Urinary bladder (tissue), 4 donors: ENCODE results near the gene MYL5. TPM values are rescaled to one million over a fixed set of nuclear protein-coding genes. Genes with fewer than 3 reads are reported as not detected.
"Not testable (repeated sequence)": the region's sequence is repeated elsewhere in the genome, so short reads cannot be mapped to it uniquely, and the experiment has no call there.

Experiments used
- DNase-seq: peaks from one replicate; pipeline ENCODE4 v3.0.0-alpha.2; 2015; ENCODE audit errors: extremely low spot score
- H3K27ac ChIP-seq: one replicate; pipeline ENCODE4 v1.5.1; 2013; ENCODE audit warnings: low read depth, mild to moderate bottlenecking, moderate library complexity
- H3K36me3 ChIP-seq: one replicate; pipeline ENCODE4 v1.6.1; 2013; ENCODE audit warnings: mild to moderate bottlenecking, moderate library complexity; ENCODE audit not compliant: insufficient read depth
- H3K4me1 ChIP-seq: one replicate; pipeline ENCODE4 v1.6.1; 2013; ENCODE audit warnings: mild to moderate bottlenecking, moderate library complexity; ENCODE audit not compliant: insufficient read depth
- H3K4me3 ChIP-seq: one replicate; pipeline ENCODE4 v1.5.1; 2013; ENCODE audit warnings: low read depth, low read length
- WGBS: extraction: QIAGEN DNeasy Blood & Tissue Kit; methylation state at CpG from one replicate; pipeline ENCODE4 v1.1.7; 2013; 5-methylcytosine and 5-hydroxymethylcytosine counted together
- polyA plus RNA-seq: library from polyadenylated mRNA; stranded (reverse); fragments of 200-250 nt; gene quantifications from one replicate; pipeline ENCODE4 v1.2.3, GENCODE V29; 2013
- total RNA-seq: library from RNA; depleted of rRNA; stranded (reverse); fragments of >200 nt; gene quantifications from one replicate; pipeline ENCODE4 v1.2.3, GENCODE V29; 2014
- donor health status: healthy with polysubstance abuse.
- donor health status: healthy.

MYL5 gene
- total and polyA plus RNA-seq, 2 donors, result 7.1 to 11.8 TPM

DNA sequence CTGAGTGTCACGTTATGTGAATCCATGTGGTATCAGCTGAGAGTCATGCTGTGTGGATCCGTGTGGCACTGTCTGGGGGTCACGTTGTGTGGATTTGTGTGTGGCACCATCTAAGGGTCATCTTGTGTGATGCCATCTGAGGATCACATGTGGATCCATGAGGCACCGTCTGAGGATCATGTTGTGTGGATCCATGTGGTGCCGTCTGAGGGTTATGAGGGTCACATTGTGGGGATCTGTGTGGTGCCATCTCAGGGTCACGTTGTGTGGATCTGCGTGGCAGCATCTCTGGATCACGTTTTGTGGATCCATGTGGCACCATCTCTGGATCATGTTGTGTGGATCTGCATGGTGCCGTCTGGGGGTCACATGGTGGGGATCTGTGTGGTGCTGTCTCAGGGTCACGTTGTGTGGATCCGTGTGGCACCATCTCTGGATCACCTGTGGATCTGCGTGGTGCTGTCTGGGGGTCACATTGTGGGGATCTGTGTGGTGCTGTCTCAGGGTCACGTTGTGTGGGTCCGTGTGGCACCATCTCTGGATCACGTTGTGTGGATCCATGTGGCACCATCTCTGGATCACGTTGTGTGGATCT, 42.0 kb upstream of the MYL5 start:
- Histone ChIP-seq H3K4me3 (no peak overlapping the region), H3K27ac (no peak overlapping the region), H3K36me3 (no peaks in the 10 kb centered on the region), H3K4me1 (no peaks in the 10 kb centered on the region)
- WGBS, result 91% methylated on average over 16 of the region's 16 CpGs
- DNase-seq, result no peak

DNA sequence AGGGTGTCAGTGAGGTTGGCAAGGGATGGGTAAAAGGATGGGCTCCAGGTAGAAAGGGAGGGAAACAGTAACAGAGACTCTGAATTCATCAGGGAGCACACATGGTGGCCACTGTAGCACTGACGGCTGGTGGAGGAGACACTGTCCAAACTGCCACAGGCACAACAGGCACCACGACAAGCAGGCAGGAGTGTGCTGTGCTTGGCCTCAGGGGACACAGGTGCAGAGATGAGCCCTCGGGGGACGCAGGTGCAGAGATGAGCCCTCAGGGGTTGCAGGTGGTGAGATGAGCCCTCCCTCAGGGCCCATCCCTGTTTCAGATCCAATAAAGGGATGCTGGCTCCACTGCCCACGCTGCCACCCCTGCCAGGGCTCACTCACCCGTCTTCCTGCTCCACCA, 41.4 kb upstream of the MYL5 start:
- H3K27ac ChIP-seq, result no peak overlapping the region
- H3K4me1 ChIP-seq, result no peaks in the 10 kb centered on the region
- no peak for DNase-seq
- WGBS, result 88% methylated on average over 6 of the region's 6 CpGs
- no peaks in the 10 kb centered on the region for H3K36me3 ChIP-seq
- H3K4me3 ChIP-seq, result no peak overlapping the region

DNA sequence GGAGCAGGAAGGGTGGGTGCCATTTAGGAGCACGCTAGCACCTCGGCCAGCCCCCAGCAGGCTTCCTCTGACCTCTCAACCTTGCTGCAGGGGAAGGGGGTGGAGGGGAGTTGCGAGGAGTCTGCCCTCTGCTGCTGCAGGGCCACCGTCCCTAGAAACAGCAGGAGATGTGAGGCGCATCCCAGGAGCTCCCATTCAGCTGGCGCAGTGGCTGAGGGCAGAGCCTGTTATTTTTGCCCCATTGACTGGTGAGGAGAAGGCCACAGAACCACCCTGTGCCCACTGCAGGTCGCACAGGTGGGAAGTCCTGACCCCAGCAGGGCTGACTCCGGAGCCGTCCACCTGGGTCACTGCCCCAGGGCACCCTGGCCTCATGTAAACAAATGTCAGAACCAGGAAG, 40.9 kb upstream of the MYL5 start:
- no peak for DNase-seq

DNA sequence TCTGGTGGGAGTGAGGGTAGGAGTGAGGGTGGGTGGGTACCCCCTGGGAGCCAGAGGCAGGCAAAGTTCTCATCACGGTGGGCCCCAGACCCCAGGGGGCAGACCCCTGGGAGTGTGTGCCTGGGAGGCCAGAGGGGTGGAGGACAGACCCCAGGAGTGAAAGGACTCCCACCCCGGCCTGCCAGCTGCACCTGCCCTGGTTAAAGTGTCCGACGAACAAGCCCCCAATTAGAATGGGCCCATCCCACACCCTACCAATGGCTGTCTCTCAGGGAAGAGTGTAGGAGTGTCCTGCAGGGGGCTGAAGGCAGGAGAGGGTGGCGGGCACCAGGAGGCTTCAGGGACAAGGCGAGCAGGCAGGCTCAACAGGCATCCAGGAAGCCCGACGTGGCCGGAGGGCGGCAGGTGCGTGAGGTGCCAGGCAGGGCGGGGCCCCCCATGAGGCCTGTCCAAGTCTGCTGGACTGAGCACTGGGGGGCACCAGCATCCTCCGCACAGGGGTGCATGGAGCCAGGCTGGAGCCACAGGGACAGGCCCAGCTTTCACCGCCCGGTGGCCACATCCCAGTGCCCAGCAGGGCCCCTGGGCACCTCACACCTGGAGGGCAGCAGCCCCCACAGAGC, 40.3 kb upstream of the MYL5 start:
- no peak overlapping the region for H3K27ac ChIP-seq
- no peak overlapping the region for H3K4me3 ChIP-seq
- H3K4me1 ChIP-seq, result no peaks in the 10 kb centered on the region
- WGBS, result 74% methylated on average over 15 of the region's 15 CpGs
- no peaks in the 10 kb centered on the region for H3K36me3 ChIP-seq
- no peak for DNase-seq

More for the DNA sequence above, 40.9 kb upstream of the MYL5 start:
- Histone ChIP-seq H3K4me1 (no peaks in the 10 kb centered on the region), H3K27ac (no peak overlapping the region), H3K4me3 (no peak overlapping the region), H3K36me3 (no peaks in the 10 kb centered on the region)
- 56% methylated on average over 9 of the region's 9 CpGs for WGBS

DNA sequence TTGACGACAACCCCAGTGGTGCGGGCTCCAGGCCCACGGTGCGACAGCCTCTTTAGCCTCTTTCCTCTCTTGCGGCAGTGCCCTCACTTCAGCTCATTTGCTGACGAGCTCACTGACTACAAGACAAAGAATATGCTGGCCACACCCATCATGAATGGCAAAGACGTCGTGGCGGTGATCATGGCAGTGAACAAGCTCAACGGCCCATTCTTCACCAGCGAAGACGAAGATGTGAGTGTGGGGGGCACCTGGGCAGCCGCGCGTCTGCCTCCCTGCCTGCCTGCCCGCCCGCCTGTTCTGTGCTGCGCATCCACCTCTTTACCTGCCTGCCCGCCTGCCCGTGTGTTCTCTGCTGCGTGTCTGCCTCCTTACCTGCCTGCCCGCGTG, 39.8 kb upstream of the MYL5 start:
- WGBS, result 79% methylated on average over 23 of the region's 23 CpGs
- H3K4me1 ChIP-seq, result no peaks in the 10 kb centered on the region
- no peaks in the 10 kb centered on the region for H3K36me3 ChIP-seq
- DNase-seq, result no peak
- no peak overlapping the region for H3K4me3 ChIP-seq
- H3K27ac ChIP-seq, result no peak overlapping the region

DNA sequence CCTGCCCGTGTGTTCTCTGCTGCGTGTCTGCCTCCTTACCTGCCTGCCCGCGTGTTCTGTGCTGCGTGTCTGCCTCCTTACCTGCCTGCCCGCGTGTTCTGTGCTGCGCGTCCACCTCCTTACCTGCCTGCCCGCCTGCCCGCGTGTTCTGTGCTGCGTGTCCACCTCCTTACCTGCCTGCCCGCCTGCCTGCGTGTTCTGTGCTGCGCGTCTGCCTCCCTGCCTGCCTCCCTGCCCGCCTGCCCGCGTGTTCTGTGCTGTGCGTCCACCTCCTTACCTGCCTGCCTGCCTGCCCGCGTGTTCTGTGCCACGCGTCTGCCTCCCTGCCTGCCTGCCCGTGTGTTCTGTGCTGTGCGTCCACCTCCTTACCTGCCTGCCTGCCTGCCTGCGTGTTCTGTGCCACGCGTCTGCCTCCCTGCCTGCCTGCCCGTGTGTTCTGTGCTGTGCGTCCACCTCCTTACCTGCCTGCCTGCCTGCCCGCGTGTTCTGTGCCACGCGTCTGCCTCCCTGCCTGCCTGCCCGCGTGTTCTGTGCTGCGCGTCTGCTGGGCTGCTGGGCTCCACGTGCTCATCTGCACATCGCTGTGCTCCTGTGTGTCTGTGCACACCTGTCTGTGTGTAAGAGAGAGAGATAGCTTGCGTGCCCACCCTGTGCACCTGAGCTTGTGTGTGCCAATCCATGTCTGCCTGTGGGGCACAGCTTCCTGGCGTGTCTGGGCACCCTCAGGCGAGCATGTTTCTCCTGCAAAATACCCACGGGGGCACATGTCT, 39.1 kb upstream of the MYL5 start:
- not testable (repeated sequence) for H3K36me3 ChIP-seq, H3K27ac ChIP-seq, H3K4me1 ChIP-seq, H3K4me3 ChIP-seq, DNase-seq
- 92% methylated on average over 46 of the region's 46 CpGs for WGBS

DNA sequence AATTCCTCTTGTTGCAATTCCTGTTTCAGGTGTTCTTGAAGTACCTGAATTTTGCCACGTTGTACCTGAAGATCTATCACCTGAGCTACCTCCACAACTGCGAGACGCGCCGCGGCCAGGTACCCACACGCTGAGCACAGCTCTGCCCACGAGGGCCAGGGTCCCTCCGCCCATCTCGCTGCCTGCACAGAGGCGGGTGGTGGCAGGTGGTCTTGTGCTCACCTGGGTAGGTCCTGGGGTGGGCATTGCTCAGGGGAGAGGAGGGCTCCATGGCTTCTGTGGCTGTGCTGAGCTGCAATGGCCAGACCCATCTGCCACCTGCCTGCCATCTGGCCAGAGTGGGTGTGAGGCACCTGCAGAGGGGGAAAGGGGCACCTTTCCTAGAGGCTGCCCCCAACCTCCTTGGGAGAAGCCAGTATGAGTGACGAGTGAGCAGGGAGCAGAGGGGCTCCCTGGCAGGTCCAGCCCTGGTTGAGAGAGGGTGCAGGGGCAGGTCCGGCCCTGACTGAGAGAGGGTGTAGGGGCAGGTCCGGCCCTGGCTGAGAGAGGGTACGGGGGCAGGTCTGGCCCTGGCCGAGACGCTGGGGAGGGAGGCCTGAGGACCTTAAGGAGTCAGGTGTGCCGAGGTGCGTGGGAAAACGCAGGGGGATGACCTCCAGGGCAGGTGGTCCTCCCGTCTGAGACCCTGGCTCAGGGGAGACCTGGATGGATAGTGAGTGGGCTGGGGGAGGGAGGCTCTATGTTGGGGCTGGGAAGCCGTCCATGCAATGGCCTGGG, 38.3 kb upstream of the MYL5 start:
- no peaks in the 10 kb centered on the region for H3K36me3 ChIP-seq
- no peak overlapping the region for H3K27ac ChIP-seq
- no peak overlapping the region for H3K4me3 ChIP-seq
- no peak for DNase-seq
- H3K4me1 ChIP-seq, result no peaks in the 10 kb centered on the region
- 88% methylated on average over 22 of the region's 22 CpGs for WGBS

DNA sequence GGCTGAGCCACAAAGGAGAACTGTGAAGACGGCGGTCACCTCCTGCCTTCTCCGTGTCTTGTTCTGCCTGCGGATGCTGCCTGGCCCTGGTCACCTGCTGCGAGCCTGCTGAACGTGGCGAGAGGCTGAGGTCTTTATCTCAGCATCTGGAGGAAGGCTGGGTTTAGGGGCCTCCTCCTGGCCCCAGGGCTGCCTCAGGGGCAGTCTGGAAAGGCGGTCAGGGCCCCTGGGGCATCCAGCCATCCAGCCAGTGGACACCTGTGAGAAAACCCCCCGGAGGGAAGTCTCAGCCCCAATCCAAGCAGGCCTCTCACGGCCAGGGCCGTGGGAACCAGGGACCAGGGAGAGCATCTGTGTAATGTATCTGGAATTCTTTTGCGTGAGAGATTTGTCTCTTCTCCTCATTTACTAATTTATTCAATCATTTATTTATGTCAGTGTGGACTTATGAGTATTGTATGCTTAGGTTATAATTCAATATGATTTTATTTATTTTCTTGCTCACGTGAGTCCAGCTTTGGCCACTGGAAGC, 37.6 kb upstream of the MYL5 start:
- Histone ChIP-seq H3K36me3 (no peaks in the 10 kb centered on the region), H3K4me1 (no peaks in the 10 kb centered on the region), H3K27ac (no peak overlapping the region), H3K4me3 (no peak overlapping the region)
- no peak for DNase-seq
- 61% methylated on average over 13 of the region's 13 CpGs for WGBS

DNA sequence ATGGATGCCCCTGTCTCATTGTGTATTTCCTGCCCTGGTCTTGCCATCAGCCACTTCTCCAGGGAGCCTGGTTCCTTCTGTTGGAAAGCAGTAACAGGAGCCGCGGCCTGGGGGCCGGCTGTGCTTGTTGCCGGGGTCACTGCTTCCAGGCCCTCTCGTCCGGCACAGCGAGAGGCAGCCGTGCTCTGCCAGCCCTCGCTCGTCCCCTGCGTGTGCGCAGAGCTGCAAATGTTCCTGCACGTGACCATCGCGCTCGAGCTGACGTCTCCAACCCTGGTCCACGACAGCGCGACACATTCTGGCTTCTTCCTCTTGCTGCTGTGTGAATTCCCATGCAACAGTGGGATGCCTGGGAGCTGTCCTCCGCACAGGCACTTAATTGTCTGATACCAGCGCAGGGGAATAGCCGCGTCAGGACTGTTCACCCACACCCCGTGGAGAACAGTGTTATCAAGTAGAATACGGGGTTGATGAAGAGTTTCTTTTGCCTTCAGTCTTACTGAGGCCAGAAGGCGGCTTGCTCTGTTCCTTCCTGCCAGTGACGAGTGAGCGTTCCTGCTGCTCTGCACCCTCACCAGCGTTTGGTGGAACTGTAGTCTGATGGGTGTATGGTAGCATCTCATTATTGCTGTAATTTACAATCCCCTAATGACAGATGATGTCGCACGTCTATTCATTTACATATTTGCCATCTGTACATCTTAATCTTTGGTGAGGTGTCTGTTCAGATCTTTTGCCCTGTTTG, 36.6 kb upstream of the MYL5 start:
- DNase-seq, result no peak
- 65% methylated on average over 32 of the region's 32 CpGs for WGBS

DNA sequence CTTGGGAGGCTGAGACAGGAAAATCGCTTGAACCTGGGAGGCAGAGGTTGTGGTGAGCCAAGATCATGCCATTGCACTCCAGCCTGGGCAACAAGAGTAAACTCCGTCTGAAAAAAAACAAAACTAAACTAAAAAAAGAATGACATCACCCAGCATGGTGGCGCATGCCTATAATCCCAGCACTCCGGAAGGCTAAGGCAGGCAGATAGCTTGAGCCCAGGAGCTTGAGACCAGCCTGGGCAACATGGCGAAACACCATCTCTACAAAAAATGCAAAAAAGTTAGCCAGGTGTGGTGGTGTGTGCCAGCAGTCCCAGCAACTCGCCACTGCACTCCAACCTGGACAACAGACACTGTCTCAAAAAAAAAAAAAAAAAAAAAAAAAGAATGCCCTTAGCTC, 32.0 kb upstream of the MYL5 start:
- H3K4me3 ChIP-seq, H3K36me3 ChIP-seq, DNase-seq, H3K27ac ChIP-seq, H3K4me1 ChIP-seq: not testable (repeated sequence)
- WGBS, result 82% methylated on average over 6 of the region's 6 CpGs

More for the DNA sequence above, 36.6 kb upstream of the MYL5 start:
- Histone ChIP-seq H3K4me1 (no peaks in the 10 kb centered on the region), H3K4me3 (no peak overlapping the region), H3K27ac (no peak overlapping the region), H3K36me3 (no peaks in the 10 kb centered on the region)

DNA sequence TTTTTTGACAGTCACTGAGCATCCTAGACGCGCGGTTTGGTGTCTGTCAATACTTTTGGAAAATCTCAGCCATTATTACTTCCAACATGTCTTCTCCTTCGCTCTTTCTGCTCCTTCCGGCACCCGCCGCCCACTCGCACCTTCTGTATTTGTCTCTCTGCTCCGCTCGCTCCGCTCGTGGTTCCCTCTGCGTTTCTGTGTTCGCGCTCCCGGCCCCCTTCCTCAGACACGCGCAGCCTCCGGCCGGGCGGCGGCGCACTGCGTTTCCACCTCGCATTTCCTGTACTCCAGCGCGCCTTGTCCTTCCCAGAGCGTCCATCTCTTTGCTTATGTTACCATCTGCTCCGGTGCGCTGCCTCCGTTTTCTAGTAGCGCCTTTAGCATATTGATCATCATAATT, 27.9 kb upstream of the MYL5 start:
- DNase-seq, result no peak
- 79% methylated on average over 32 of the region's 32 CpGs for WGBS
- Histone ChIP-seq H3K4me1 (no peaks in the 10 kb centered on the region), H3K36me3 (no peaks in the 10 kb centered on the region), H3K4me3 (no peak overlapping the region), H3K27ac (no peak overlapping the region)

DNA sequence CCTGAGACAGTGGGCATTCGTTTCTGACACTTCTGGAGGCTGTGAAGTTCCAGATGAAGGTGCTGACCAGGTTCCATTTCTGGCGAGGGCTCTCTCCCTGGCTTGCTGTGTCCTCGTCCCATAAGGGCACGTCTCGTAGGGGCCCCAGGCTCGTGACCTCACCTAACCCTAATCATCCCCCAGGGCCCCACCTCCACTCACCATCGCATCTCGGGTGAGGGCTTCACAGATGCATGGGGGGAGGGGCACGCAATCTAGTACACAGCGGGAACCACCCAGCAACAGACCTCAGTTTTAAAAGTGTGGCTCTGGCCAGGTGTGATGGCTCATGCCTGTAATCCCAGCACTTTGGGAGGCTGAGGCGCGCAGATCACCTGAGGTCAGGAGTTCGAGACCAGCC, 26.9 kb upstream of the MYL5 start:
- no peaks in the 10 kb centered on the region for H3K4me1 ChIP-seq
- H3K27ac ChIP-seq, result no peak overlapping the region
- H3K36me3 ChIP-seq, result no peaks in the 10 kb centered on the region
- H3K4me3 ChIP-seq, result no peak overlapping the region
- WGBS, result 61% methylated on average over 13 of the region's 13 CpGs
- DNase-seq, result no peak
